Pericardium fibroblast (primary cell): ENCODE measurements around the gene LYPD1. TPM values are rescaled to one million over a fixed set of nuclear protein-coding genes. Genes with fewer than 3 reads are reported as not detected.

Source experiments
- total RNA-seq: library from RNA; depleted of rRNA; stranded (reverse); fragments of >200 nt; gene quantifications from 2 replicates; pipeline ENCODE4 v1.2.3, GENCODE V29; 2015

The LYPD1 gene, protein sequence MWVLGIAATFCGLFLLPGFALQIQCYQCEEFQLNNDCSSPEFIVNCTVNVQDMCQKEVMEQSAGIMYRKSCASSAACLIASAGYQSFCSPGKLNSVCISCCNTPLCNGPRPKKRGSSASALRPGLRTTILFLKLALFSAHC
- total RNA-seq, result 0.09 and 0.12 TPM in 2 replicates

DNA sequence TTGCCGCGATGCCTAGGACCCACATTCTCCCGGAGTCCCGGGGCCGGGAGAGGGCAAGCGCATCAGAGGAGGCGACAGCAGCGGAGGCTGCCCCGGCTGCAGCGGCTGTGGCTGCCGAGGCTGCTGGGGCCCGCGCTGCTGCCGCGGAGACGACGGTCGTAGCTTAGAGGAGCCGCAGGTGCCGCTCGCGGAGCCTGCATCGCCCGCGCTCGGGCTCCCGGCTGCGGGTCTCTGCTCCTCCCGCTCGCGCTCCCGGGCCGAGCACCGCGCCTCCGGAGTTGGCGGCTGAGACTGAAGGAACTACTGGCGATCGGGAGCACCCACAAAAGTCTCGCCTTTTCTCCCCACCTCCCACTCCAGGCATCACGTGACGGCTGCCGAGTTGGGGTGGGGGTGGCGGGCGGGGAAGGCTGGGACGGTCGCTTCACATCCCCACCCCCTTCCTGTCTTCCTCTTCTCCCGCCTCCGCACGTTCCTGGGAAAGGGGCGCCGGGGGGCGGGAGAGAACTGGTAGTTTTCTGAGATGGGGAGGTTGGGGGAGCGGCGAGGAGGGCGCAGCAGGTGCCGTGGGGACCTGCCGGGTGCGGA, at the start of gene LYPD1:
Gene LYPD1 (minus strand): TSS at position 298 of the 588 bp plus-strand sequence. CDS start 273 bp downstream, at position 25.

